Measurements from ENCODE around the gene SH3BP4. TPM values are rescaled to one million over a fixed set of nuclear protein-coding genes. Genes with fewer than 3 reads are reported as not detected.
"Not testable (repeated sequence)": the region's sequence is repeated elsewhere in the genome, so short reads cannot be mapped to it uniquely, and the experiment has no call there.

The SH3BP4 gene
- total RNA-seq, 1 donor from 2014 or later: 20.2 TPM

GRCh38 chr2:235011929-235012631, 60.3 kb downstream of the SH3BP4 start:
- no peak for DNase-seq (ENCODE audit: low read depth in 2 of 2)

- no peak for DNase-seq (ENCODE audit: low read depth in 2 of 2)
Observed at GRCh38 chr2:235017441-235017840, 65.6 kb downstream of the SH3BP4 start.

GRCh38 chr2:235018838-235019237, 67.0 kb downstream of the SH3BP4 start:
- DNase-seq (ENCODE audit: low read depth in 2 of 2): no peak

- not testable (repeated sequence) for DNase-seq (ENCODE audit: low read depth in 2 of 2)
Observed at GRCh38 chr2:235020141-235020540, 68.3 kb downstream of the SH3BP4 start.

- peak in 1 of 2 donors; percentile 66 for DNase-seq (ENCODE audit: low read depth in 2 of 2)
Observed at GRCh38 chr2:235021752-235022151, 69.9 kb downstream of the SH3BP4 start.

GRCh38 chr2:235024191-235024860, 72.5 kb downstream of the SH3BP4 start:
- no peak for DNase-seq (ENCODE audit: low read depth in 2 of 2)

GRCh38 chr2:235024931-235025773, 73.3 kb downstream of the SH3BP4 start:
- DNase-seq (ENCODE audit: low read depth in 2 of 2): peak in 1 of 2 donors; percentile 34

- DNase-seq (ENCODE audit: low read depth in 2 of 2): peak; percentile 26 to 86
Observed at GRCh38 chr2:235025800-235026536, 74.2 kb downstream of the SH3BP4 start.

- DNase-seq (ENCODE audit: low read depth in 2 of 2): peak; percentile 64 to 76
Observed at GRCh38 chr2:235026649-235027557, 75.1 kb downstream of the SH3BP4 start.

- DNase-seq (ENCODE audit: low read depth in 2 of 2): peak; percentile 45 to 79
Observed at GRCh38 chr2:235027558-235028214, 75.9 kb downstream of the SH3BP4 start.

- DNase-seq (ENCODE audit: low read depth in 2 of 2): no peak
Observed at GRCh38 chr2:235028646-235029045, 76.8 kb downstream of the SH3BP4 start.

GRCh38 chr2:235029054-235029453, 77.2 kb downstream of the SH3BP4 start:
- no peak for DNase-seq (ENCODE audit: low read depth in 2 of 2)

- DNase-seq (ENCODE audit: low read depth in 2 of 2): no peak
Observed at GRCh38 chr2:235030126-235030525, 78.3 kb downstream of the SH3BP4 start.

- no peak for DNase-seq (ENCODE audit: low read depth in 2 of 2)
Observed at GRCh38 chr2:235030936-235031335, 79.1 kb downstream of the SH3BP4 start.

GRCh38 chr2:235031686-235032373, 80.0 kb downstream of the SH3BP4 start:
- DNase-seq (ENCODE audit: low read depth in 2 of 2): no peak

GRCh38 chr2:235032466-235032865, 80.6 kb downstream of the SH3BP4 start:
- DNase-seq (ENCODE audit: low read depth in 2 of 2): no peak

- DNase-seq (ENCODE audit: low read depth in 2 of 2): no peak
Observed at GRCh38 chr2:235032949-235033348, 81.1 kb downstream of the SH3BP4 start.

- no peak for DNase-seq (ENCODE audit: low read depth in 2 of 2)
Observed at GRCh38 chr2:235034265-235035118, 82.7 kb downstream of the SH3BP4 start.
